Caco-2 (cell line): ENCODE data around the gene IL9. TPM values are rescaled to one million over a fixed set of nuclear protein-coding genes. Genes with fewer than 3 reads are reported as not detected.

Source experiments
- BruUV-seq: library from RNA; stranded (reverse); fragments of 400-500 nt; replicated peaks from 2 replicates; lab custom pipeline; 2021; lab: Mats Ljungman, UMichigan
- CTCF ChIA-PET: fragments of 300-600 bp; sonication (Branson Sonifier 250); formaldehyde crosslinking; loops from one replicate; lab custom pipeline; 2022; ENCODE audit warnings: antibody characterized with exemption; lab: Charles Lee
- POLR2A ChIA-PET: fragments of 300-600 bp; sonication (Branson Sonifier 250); formaldehyde crosslinking; loops from one replicate; lab custom pipeline; 2022; ENCODE audit warnings: antibody characterized with exemption; lab: Charles Lee
- DNase-seq, 2 experiments: peaks; one replicate each; pipeline versions ENCODE4 v3.0.0 to v3.0.0-alpha.2; 2020 to 2022
- H3K27me3 ChIP-seq: replicated peaks from 2 replicates; pipeline ENCODE4 v1.6.0; 2011; ENCODE audit warnings: low read length; ENCODE audit not compliant: control insufficient read depth, insufficient read depth
- H3K36me3 ChIP-seq: 2 replicates; pipeline ENCODE4 v1.5.1; 2011; ENCODE audit warnings: low read length; ENCODE audit not compliant: control insufficient read depth, insufficient read depth
- H3K4me1 ChIP-seq: fragments of 250-450 bp; sonication (Bioruptor Pico); 2 replicates; pipeline ENCODE4 v1.5.1; 2020; ENCODE audit warnings: mild to moderate bottlenecking
- H3K4me3 ChIP-seq: 2 replicates; pipeline ENCODE4 v1.5.1; 2011; ENCODE audit warnings: low read depth, mild to moderate bottlenecking, control low read depth, low read length
- H3K9me3 ChIP-seq: fragments of 250-450 bp; sonication (Bioruptor Pico); 2 replicates; pipeline ENCODE4 v1.5.1; 2020; ENCODE audit warnings: mild to moderate bottlenecking, moderate library complexity
- H3K27ac Mint-ChIP-seq: one replicate; pipeline ENCODE4 v1.8.0; 2022; ENCODE audit warnings: mixed read lengths; ENCODE audit not compliant: unreplicated experiment
- H3K27me3 Mint-ChIP-seq: one replicate; pipeline ENCODE4 v1.8.0; 2022; ENCODE audit warnings: mixed read lengths; ENCODE audit not compliant: insufficient read depth, unreplicated experiment
- H3K36me3 Mint-ChIP-seq: one replicate; pipeline ENCODE4 v1.8.0; 2022; ENCODE audit warnings: mild to moderate bottlenecking, mixed read lengths; ENCODE audit not compliant: insufficient read depth, unreplicated experiment
- H3K4me1 Mint-ChIP-seq: one replicate; pipeline ENCODE4 v1.8.0; 2022; ENCODE audit warnings: low read depth, mixed read lengths; ENCODE audit not compliant: unreplicated experiment
- H3K4me3 Mint-ChIP-seq: one replicate; pipeline ENCODE4 v1.8.0; 2022; ENCODE audit warnings: mild to moderate bottlenecking, moderate library complexity, mixed read lengths; ENCODE audit not compliant: unreplicated experiment
- H3K9me3 Mint-ChIP-seq: one replicate; pipeline ENCODE4 v1.8.0; 2022; ENCODE audit warnings: mixed read lengths; ENCODE audit not compliant: unreplicated experiment
- CTCF ChIP-seq, 2 experiments: fragments of 200-600 bp in 1 of 2; IDR thresholded peaks; 1 replicate in 1 of 2; 2 replicates in 1 of 2; pipeline versions ENCODE4 v1.5.1 to v1.8.0; 2011 to 2022; ENCODE audit warnings: antibody characterized with exemption in 1 of 2, control low read depth in 1 of 2, inconsistent platforms in 1 of 2, low read depth in 1 of 2, low read length in 1 of 2, mild to moderate bottlenecking in 1 of 2, moderate library complexity in 1 of 2; ENCODE audit not compliant: insufficient read depth in 1 of 2, severe bottlenecking in 1 of 2, unreplicated experiment in 1 of 2
- intact Hi-C: fragments of 100-400 bp; cut with micrococcal nuclease; formaldehyde crosslinking; loops from one replicate; pipeline ENCODE4 v1.10.0; 2022; ENCODE audit not compliant: unreplicated experiment
- total RNA-seq: library from RNA; stranded (reverse); gene quantifications from 2 replicates; pipeline ENCODE4 v1.2.3, GENCODE V29; 2022

Gene IL9
- total RNA-seq, 1 experiment from 2014 or later, result not detected

GRCh38 chr5:135843571-135844337 is 51.9 kb downstream of the IL9 start:
- CTCF ChIA-PET, result interaction anchor here (0.5 kb wide), 1 partner anchor 611 kb away, joined by 3 read pairs; no protein-coding TSS in a partner anchor
- Mint-ChIP-seq H3K4me1 (no peaks in the 10 kb centered on the region), H3K9me3 (peaks cover 13% of the 10 kb centered on the region), H3K27ac (no peak overlapping the region), H3K36me3 (no peaks in the 10 kb centered on the region), H3K27me3 (peaks cover 33% of the 10 kb centered on the region), H3K4me3 (no peak overlapping the region)
- POLR2A ChIA-PET, result no interaction called here
- Histone ChIP-seq H3K9me3 (peaks cover 2% of the 10 kb centered on the region; the same call in 1 of the 2 replicates), H3K27me3 (no peaks in the 10 kb centered on the region), H3K36me3 (no peaks in the 10 kb centered on the region), H3K4me3 (no peak overlapping the region), H3K4me1 (no peaks in the 10 kb centered on the region)
- intact Hi-C loops, result no loop called here
- no peak for DNase-seq
- BruUV-seq, result no TSS peak
- no peak for TF ChIP-seq CTCF (IDR thresholded peaks at IDR 0.05; ENCODE audit: insufficient read depth in 1 of 2, low read depth in 1 of 2, low read length in 1 of 2, severe bottlenecking in 1 of 2, unreplicated experiment in 1 of 2)

DNA sequence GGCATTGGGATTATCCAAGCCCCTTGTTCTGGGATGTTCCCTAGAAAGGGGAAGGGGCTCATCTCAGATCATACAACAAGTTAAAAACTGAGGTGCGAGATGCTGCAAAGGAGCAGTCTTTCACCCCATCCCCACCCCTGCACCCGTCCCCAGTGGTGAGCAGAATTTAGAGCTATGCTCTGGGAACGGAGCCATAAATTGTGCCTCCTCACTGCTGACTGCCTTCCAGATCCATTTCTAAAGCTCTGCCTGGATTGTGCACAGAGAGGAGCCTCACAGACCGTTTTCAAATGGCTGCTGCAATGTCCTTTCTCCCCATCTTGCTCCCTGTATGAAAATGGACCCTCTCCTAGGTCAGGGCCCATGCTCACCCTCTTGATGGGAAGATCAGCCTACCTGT is 52.9 kb downstream of the IL9 start:
- no TSS peak for BruUV-seq
- H3K9me3 ChIP-seq, result peaks cover 6% of the 10 kb centered on the region; the same call in 1 of the 2 replicates
- DNase-seq, result no peak
- CTCF ChIA-PET, result no interaction called here
- Mint-ChIP-seq H3K4me1 (no peaks in the 10 kb centered on the region), H3K27ac (no peak overlapping the region), H3K27me3 (peaks cover 34% of the 10 kb centered on the region), H3K36me3 (no peaks in the 10 kb centered on the region), H3K9me3 (peaks cover 23% of the 10 kb centered on the region), H3K4me3 (no peak overlapping the region)
- no peaks in the 10 kb centered on the region for H3K4me1 ChIP-seq
- intact Hi-C loops, result no loop called here
- POLR2A ChIA-PET, result no interaction called here
- no peak for TF ChIP-seq CTCF (IDR thresholded peaks at IDR 0.05; ENCODE audit: insufficient read depth in 1 of 2, low read depth in 1 of 2, low read length in 1 of 2, severe bottlenecking in 1 of 2, unreplicated experiment in 1 of 2)
- no peak overlapping the region for H3K4me3 ChIP-seq
- H3K27me3 ChIP-seq, result no peaks in the 10 kb centered on the region
- no peaks in the 10 kb centered on the region for H3K36me3 ChIP-seq

Other genes with a start within 250 kb of the IL9 start
- 1.6 and 3.2 TPM in 2 replicates for gene SLC25A48, start 61.2 kb downstream of the IL9 start, total RNA-seq
- 0.51 and 0.70 TPM in 2 replicates for gene LECT2, start 59.1 kb upstream of the IL9 start, total RNA-seq
- 131 and 142 TPM in 2 replicates for gene TGFBI, start 133.1 kb upstream of the IL9 start, total RNA-seq
- 141 and 142 TPM in 2 replicates for gene SMAD5, start 237.0 kb upstream of the IL9 start, total RNA-seq